Cortex of kidney (tissue), 1 donor: ENCODE results near the gene MYBPH.

Source experiments
- DNase-seq: peaks from one replicate; lab custom pipeline; 2025; lab: John Stamatoyannopoulos, UW

Gene MYBPH

DNA sequence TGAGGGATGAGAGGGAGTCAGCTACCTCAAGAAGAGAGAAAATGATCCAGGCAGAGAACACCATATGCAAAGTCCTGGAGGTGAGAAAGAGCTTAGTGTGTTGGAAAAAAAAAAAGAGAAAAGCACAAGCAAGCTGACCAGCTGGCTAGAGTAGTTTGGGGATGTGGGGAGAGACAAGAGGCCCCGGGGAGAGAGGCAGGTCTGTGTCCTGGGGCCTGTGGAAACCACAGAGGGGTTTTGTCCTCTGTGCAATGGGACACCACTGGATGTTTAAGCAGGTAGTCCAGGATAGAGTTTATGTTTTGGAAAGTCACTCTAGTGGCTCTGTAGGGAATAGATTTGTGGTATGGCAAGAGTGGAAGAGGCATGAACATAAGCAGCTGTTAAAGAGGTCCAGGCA, 25.3 kb upstream of the MYBPH start:
- DNase-seq: no peak

DNA sequence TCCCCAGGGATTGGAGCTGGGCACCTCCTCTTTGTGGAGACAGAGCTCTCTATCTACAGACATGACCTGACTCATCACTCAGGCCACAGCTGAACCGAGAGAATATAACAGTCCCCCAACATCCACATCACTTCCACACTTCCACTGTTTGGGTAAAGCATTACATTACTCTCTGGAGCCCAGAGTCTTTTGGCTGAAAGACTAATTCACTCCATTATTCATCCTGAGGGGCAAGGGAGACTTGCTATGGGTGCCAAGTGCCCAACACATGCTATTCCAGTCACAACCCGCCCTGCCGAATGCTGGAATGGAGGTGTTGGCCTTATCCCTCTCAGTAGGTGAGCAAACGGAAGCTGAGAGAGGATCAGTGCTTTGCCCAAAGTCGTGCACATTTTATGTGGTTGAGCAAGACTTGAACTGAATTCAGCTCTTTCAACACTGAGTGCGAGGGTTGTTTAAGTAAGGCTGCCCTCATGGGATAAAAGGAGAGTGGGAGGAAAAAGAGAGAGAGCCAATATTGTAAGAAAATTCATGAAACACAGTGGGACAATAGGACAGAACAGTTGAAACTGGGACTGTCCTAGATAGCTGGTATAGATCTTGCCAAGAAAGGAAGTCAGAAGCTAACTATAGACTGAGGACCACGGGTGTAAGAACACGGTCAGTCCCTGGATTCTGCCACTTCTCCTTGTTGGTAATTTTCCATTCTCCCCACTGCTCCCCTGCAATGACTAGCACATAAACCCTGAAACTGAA, 24.4 kb upstream of the MYBPH start:
- no peak for DNase-seq

DNA sequence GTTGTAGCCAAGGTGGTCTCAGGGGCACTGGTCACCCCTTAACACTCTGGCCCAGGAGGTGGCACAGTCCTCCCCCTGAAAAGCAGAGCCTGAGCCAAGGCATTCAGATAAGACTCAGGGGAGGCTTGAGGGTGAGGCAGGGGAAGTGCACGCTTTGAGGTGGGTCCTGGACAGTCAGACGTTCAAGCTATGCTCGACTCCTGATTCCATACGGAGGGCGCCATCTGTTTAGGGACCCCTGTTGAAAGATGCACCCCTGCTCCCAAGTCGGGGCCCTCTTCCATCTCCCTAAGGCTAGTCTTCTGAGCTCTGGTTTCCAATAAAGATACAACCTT, 23.8 kb upstream of the MYBPH start:
- no peak for DNase-seq

DNA sequence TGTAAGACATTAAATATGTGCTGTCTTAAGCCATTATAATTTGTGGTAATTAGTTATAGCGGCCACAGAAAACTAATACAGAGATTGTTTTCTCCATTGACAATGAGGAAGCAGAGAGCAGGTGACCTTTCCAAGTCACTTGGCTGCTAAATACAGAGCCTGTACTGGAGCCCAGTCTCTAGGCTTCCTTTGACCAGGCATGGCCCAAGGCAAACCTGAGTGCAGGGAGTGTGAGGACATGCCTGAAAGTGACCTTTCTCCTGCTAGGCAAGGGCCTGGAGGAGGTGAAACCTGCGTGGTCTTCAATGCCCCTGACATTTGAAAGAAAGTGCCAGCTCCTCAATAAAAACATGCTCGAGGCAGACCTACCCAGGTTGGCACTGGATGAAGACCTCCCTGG, 23.4 kb upstream of the MYBPH start:
- DNase-seq: no peak

DNA sequence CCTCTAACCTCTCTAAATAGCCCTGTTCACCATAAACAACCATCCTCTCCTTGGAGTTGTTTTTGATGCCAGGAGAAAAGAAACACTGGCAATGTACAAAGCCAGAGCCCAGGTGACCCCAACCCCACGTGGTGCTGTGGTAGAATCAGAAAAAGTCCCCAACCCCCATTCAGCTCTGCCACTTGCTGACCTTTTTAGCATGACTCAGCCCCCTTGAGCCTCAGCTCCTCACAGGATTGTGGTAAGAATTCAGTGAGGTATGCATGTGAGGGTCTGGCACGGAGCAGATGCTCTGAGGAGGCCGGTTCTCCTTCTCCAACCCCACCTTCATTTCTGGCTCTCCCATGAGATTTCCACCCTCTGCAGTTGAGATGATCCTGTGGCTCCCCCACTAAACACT, 22.0 kb upstream of the MYBPH start:
- DNase-seq: no peak

DNA sequence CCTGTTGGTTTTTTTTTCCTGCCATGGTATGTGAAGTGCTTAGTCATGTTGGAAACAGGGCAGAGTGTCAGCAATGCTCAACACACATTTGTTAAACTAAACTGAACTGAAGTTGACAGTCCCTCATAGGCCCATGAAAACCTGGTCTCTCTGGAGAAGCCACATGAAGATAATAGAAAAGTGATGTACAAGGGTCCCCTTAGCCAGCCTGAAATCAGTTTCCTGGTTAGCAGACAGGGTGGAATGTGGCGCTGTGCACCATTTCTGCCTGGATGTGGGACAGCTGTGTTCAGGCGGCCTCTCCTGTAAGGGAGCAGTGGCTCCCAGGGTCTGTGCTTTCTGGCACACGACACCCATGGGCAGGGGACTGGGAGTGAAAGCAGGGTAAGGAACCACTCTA, 20.7 kb upstream of the MYBPH start:
- no peak for DNase-seq

DNA sequence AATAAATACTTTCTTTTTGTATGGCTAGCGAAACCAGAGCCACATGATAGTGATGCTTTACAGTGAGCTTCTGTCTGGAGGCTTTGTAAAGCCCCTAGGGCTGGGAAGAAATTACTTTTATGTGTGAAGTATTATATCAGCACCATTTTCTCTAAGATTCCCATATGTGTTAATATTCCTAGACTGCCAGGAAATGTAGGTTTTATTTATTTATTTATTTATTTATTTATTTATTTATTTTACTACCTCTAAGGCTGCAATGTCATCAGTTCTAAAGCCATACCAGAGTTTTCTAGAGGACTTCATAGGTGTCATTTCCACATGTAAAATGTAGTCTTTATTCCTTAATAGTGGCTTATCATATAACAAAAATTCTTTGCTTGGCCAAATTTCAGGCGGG, 15.3 kb upstream of the MYBPH start:
- DNase-seq: no peak

DNA sequence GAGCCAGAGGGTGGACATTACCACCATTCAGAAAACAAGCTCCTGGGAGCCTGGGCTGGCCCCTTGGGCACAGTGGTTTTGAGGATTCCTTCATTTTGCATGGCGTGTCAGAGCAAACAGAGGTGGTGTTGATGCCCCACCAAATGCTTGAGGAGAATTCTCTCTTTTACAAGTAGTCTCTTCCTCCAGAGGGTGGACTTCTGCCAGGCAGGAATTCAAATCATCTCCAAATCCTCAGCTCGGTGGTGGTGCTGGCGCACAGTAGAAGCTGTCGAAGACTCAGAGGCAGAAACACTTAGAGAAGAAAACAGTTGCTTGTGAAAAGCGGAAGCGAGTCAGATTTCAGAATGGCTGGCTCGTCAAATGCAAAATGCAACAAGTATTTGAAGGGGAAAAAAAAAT, 14.3 kb upstream of the MYBPH start:
- no peak for DNase-seq

DNA sequence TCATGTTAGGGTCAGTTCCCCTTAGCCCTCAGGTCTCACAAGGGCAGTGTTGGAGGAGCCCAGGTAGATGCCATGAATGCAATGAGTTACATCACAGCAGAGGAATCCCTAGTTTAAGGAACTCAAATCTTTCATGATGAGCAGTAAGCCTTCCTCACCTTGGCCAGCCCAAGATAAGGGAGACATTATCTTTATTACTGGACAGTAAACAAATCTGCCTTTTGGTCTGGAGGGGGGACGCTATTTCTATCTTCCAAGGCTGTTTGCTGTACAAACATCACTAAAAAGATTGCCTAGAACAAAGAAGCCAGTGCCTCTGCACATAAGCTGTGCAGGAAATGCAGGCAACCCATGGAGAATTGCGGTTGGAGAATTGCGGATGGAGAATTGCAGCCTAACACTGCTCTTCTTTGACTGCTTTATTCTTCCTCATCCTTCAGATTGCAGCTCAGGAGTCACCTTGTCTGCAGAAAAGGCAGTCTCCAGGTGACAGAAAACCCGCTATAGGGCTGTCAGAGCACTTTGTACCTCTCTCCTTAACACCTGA, 13.1 kb upstream of the MYBPH start:
- DNase-seq: no peak

DNA sequence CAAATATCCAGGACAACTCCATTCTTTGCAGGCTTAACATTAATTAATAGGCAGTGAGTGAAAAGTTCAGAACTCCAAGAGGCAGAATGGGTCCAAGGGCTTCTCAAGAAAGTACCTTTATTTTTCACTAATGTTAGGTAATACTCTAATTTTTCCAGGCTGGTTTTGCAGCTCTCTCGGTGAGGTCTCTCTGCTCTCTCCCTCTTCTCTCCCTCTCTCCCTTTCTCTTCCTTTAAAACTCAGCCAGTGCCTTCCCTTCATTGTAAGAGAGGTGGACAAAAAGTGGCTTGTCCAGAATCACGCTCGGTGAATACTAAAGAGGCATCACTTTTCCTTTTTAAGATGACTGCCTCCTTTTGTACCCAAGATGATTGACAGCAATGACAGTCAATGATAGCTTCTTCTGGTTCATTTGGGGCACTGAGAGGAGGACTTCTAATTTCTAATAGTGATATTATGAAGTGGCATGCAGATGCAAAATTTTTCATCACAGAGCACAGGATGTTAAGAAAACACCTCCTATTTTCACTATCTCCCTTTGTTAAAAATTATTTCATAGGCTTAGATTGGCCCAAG, 12.2 kb upstream of the MYBPH start:
- DNase-seq: no peak

DNA sequence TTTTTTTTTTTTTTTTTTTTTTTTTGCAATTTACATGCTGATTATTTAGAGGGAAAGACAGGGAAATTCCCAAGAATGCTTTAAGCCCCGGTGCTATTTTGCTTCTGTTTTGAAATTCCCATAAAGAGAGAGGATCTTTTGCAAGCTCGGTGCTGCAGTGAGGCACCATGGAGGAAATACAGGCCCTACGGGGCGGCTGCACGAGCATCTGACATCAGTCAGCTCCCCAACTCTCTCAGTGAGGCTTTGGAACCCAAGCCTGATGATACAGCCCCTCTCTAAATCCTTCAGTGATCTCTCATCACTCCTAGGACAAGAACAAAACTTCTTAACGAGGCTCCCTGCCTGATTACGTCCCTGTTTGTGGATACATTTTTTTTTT, 11.7 kb upstream of the MYBPH start:
- no peak for DNase-seq

DNA sequence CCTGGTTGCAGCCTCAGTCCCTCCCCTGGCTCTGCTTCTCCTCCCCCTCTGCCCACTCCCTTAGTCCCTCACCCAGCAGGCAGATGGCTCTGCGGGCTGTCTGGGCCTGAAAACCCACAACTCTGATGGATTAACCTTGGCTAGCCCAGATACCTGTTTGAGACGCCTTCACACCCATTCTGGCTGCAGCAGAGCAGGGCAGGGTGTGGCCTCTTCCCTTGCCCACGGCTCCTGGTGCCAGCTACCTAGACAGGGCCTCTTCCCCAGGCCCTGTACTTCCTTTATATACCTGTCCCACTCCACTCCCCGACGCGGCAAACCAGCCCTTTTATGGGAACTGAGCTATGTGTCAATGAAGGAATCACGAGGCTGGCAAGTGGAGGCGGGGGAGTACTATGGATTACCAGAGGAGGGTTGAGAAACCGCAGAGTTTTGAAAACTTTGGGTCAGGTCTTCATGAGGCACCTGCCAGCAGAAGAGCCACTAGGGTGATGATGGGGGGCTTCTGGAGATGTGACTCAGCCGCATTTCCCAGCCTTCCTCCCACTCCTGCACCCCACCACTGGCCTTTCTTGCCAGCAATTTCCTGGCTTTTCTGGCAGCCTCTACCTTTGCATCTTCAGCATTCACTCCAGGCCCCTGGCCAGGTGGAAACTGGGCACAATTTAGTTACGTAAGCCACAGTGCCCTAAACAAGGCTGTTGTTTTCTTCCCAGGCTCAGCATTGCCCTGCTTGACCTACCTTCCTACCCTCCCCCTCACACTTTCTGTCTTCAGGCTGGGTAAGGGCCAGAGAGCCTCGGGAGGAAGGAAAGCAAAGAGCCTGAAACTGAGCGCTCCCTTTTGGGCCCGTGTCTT, 11.0 kb upstream of the MYBPH start, which contains the start of gene CHI3L1:
CHI3L1 (minus strand) TSS at position 259 of the 858 bp plus-strand sequence; CDS start at position 178, 81 bp downstream.
- no peak for DNase-seq

DNA sequence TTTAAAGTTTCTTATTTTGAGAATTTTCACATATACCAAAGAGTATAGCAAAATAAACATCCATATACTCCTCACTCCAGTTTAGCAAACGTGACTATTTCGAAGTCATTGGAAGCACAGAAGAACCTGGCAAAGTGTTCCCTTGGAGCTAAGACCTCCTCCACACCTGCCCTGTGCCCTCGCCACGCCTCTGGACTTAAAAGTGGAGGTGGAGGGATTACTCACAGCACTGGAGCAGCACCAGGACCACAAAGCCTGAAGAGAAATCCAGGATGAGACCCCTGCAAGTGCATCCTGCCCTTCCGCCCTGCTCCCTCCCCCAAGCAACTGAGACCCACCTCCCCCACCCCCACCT, 10.4 kb upstream of the MYBPH start:
- no peak for DNase-seq

DNA sequence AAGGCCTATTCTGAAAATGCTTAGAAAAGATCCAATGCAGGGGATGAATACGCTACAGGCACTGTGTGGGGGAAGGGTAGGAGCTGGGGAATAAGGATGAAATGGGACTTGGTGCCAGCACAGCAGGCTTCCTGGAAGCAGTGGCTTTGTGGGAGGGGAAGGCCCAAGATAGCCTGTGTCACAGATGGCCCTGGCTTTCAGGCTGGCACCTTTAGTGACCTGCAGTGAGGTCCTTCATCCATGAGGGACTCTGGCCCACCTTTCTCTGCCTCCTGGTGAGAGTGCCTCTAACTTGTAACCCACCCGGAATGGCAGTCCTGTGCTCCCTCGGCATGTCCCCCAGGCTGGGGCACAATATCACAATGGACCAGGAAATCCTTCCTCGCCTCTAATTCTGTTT, 10.0 kb upstream of the MYBPH start:
- no peak for DNase-seq

DNA sequence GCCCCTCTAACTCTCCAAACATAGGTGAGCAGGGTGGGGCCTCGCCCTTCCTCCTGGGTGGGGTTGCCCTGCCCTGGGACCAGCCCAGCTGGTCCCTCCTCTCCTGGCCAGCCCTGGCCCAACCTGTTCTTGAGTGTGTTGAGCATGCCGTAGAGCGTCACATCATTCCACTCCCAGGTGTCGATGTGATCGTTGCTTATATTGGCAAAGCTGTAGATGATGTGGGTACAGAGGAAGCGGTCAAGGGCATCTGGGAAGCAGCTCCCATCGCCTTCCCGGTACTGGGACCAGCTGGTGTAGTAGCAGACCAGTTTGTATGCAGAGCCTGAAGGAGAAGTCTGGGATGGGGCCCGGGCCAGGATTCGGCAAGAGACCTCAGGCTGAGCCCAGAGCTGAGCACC, 9.4 kb upstream of the MYBPH start:
- DNase-seq: no peak

DNA sequence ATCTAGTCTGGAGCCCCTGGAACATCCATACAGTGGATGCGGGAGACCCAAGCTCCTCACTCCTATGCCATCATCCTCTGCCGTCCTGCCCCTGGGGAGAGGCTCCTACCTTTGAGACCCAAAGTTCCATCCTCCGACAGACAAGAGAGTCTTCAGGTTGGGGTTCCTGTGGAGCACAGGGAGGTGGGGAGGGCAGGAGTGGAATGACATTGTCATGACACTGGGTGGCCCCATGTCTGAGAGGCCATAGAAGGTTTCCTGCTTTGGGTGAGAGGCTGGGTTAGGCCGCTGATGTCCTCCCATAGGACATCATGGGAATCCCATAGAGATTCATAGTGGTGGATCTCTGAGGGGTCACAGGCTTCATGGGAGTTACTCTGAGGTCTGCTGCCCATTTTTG, 8.8 kb upstream of the MYBPH start:
- DNase-seq: no peak

DNA sequence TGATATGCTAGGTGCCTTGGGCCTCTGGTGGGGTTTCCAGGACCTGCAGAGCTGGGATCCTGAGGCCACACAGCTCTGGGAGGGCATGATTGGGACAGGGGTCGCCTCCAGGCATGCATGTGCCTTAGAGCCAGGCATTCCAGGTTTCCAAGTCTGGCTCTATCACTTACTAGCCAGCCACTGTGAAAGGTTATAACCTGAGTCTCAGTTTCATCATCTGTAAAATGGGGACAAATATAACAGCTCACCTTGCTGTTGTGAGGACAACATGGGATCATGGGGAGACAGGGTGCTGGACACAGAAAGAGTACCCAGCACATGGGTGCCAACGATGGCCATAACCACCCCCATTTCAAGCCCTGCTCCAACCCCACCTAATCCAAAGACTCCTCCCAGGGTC, 8.2 kb upstream of the MYBPH start:
- DNase-seq: no peak

DNA sequence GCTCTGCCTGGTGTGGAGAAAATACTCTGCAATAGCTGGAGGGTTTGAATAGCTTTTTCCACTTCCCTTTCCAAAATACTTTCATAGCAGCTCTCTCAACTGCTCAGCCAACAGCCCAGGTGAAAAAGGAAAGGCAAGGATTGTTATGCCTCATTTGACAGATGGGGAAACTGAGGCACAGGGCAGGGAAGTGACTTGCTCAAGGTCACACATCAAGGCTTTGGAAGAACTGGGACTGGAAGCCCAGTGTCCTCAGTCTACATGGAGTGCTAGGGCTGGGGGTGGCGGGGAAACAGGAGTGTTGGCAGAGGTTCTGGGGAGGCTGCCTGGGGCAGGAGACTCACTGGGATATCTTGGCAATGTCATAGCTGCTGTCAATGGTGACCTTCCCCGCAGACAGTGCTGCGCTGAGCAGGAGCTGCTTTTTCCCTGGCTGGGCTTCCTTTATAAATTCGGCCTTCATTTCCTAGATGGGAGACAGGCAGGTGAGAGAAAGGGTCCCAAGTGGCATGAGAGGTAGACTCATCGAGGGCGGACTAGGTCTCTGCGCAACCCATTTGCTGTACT, 6.8 kb upstream of the MYBPH start:
- no peak for DNase-seq

DNA sequence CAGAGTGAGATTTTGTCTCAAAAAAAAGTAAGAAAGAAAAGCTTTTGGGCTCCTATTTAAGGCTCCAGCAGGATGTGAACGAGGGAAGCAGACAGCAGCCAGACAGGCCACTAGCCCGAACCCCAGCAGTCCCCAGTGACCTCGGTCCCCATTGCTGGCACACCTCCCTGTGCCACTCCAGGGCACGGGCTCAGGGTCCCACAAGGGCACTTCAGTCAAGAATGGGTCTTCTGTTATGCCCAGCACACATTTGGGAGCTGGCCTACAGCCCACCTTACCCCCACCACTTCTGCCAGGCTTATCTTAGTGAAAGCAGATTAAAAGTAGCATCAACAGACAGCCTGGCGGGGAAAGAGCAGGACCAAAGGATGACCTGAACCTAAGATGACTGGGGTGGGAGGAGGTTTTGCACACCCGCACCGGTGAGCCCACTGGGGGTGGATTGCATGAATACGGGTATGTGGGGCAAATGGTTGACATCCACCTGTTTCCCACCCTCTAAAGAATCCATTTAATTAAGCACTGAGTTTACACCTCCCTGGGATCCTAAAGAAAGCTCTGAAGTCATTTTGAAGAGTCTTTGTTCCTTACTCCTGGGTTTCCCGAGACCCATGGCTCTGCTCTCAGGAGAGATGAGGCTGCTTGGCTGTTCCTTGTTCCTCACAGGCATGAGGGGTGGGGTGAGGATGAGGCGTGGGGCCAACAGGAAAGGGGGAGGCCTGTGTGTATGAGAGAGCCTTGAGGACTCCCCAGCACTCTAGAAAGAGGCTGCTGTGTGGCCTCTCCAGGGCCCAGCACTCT, 6.2 kb upstream of the MYBPH start:
- no peak for DNase-seq

DNA sequence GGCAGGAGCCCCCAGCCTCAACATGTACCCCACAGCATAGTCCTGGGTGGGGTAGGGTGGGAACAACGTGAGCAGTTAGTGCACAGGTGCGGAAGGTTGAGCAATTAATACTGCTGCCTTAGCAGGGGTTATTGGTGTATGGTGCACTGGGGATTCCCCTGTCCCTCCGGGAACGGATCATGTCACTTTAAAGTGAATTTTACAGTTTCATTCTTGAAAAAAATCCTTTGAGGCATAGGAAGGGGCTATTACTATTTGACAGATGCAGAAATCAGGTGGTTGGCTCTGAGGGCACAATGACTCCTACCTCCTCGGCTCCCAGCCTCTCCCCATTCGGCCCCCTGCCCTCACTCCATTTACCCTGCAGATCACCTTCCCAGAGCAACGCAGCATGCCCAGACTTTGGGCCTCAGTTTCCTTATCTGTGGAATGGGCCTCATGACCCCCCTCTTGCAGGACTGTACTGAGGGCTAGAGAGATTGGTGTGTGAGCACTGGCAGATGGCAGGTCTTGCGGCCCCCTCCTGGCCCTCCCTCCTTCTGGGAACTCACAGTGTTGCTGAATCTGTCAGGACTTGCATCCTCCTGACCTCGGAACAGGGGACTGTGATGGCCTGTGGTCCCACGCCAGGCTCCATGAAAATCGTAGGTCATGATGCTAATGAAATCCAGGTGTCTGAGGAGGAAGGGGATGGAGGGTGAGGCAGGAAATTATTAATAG, 5.1 kb upstream of the MYBPH start:
- no peak for DNase-seq

DNA sequence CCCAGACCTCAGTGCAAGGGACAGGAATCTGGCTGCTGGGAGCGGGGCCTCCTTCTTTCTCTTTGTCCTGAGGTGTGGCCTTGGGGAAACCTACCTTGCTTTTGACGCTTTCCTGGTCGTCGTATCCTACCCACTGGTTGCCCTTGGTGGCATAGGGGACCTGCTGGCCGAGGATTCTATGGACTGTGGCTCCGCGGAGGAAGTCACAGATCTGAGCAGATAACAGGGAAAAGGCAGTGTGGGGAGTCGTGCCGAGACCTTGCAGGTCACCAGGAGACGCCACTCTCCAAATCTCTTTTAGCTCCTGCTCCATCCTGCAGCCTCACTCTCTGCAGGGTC, 4.0 kb upstream of the MYBPH start:
- DNase-seq: no peak
